IPS DF 4.7 (cell line): ENCODE measurements around the gene PDXK.

Source experiments
- DNase-seq: peaks from one replicate; pipeline ENCODE4 v3.0.0-alpha.2; 2013; ENCODE audit warnings: low spot score; ENCODE audit errors: extremely low read depth

Gene PDXK

DNA sequence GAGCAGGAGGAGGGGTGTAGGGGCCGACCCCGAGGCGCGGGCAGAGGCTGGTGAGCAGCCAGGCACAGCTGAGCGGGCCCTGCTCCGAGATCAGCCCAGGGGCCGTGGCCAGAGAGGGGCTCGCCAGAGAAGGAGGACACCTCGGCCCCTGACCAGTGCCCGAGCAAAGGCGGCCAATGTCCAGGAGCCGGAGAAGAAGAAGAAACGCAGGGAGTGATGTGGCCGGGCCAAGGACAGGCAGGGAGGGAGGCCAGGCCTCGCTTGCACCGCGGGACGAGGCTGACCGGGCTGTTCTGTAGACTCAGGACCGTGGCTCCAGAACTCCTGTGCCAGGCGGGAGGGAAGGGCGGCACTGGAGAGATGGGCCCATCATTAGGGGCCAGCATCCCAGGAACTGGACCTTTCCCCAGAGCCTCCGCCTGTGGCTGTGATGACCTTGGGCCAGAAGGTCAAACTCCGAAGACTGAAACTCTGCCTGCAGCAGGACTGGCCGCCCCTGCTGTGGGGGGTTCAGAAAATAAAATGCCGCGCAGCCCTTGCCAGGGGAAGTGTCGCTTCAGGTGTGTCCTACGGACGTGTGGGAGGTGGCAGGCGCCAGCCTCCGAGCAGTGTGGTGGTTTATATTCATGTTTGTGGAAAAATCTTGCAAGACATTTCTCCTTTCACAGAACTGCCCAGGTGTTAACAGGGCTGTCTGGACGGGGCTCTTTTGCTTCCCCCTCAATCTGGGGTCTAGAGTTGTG is 84.8 kb downstream of the PDXK start:
- DNase-seq = no peak

DNA sequence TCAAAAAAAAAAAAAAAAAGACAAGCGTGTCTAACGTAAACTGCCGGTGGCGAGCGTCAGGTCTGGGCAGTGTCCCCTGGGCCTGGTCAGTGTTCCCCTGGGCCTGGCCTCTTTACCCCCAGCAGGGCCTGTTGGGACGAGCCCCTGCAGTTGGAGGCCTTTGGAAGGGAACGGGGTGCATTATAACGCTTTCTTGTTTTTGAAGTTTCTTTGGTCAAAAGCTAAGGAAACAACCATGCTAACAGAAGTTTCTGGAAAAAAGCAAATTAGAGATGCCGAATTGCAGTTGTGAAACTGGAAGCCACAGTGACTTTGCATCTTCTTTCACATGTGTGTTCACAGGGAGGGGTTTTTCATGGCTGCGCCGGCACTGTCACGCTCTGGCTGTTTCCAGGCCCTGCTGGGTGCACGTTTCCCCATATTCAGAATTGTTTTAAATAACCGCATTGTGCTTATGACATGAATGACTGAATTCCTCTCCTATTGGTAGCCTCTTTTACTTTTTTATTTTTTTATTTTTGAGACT is 86.4 kb downstream of the PDXK start:
- no peak for DNase-seq

DNA sequence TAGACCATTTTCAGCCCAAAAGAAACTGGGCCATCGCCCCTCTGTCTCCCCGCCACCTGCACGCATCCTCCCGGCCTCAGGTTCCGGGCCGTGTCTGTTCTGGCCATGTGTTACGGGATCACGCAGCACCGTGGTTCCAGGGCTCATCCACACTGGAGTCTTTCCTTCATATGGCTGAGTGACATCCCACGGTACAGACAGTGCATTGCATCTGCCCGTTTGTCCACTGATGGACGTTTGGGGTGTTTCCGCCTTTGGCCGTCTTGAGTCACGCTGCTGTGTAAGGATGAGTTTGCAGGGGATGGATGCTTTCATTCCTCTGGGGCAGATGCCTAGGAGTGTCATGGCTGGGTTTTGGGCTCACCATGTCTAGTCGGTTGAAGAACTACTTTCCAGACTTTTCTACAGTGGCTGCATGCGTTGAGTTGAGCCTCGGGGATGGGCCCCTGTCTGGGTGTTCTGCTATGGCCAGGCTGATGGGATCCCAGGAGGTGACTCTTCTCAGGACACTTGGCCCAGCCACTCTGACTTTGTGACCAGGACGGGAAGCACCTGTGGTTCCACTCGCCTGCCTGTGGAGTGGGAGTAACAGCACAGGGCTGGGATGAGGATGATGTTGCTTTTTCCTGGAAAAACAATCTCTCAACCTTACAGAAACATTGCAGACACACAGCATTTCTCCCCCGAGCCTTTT is 87.2 kb downstream of the PDXK start:
- DNase-seq = no peak

DNA sequence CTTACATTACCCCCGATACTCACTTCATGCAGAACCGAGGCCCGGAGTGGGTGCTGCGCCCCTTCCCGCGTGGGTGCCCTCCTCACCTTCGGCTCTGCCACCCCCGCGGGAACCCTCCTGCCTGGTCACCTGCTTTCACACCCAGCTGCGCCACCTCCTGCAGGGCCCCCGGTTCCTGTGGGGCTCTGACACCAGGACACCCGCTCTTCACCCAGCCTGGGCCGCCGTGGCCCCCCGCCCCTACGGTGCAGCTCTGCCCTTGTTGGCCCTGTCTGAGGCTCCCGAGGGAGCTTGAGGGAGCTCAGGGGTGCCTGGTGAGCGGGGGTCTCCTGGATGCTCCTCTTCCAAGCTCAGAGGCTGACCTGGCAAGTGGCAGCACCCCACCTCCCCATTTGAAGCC is 89.4 kb downstream of the PDXK start:
- no peak for DNase-seq

DNA sequence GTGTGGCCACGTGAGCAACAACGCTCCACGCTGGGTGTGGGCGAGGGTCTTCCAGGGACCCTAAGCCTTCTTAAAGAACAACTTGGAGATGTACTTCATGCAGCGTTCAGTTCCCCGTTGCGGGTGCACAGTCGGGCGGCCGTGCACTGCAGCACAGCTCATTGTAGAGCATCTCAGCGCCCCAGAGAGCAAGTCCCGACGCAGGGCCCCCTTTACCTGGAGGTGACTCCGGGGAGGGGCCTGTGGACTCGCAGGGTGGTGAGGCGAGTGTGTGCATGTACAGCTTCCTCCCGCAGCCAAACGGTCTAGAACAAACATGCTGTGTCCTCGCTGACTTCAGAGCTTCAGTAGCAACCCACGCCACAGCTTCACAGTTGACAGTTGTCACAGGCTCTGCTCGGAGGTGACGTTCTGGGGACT is 89.9 kb downstream of the PDXK start:
- no peak for DNase-seq

DNA sequence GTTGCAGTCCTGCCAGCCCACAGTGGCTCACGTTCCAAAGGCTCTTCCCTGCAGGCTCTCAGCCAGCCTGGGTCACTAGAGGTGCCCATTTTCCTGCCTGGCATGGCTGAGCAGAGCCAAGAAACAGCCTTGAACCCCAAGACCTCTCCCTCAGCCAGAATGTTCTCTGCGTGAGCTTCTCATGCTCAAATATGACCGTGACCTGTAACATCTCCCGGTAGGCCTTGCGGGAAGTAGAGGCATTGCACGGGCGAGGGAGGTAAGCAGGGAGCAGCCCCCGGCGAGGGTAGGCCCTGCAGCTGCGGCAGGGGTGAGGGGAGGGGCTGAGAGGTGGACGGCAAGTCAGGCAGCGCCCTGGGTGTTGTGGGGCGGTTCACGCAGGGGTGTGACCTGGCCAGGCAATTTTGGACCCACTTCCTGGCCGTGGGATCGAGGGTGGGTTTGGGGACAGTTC is 90.4 kb downstream of the PDXK start:
- DNase-seq = no peak

DNA sequence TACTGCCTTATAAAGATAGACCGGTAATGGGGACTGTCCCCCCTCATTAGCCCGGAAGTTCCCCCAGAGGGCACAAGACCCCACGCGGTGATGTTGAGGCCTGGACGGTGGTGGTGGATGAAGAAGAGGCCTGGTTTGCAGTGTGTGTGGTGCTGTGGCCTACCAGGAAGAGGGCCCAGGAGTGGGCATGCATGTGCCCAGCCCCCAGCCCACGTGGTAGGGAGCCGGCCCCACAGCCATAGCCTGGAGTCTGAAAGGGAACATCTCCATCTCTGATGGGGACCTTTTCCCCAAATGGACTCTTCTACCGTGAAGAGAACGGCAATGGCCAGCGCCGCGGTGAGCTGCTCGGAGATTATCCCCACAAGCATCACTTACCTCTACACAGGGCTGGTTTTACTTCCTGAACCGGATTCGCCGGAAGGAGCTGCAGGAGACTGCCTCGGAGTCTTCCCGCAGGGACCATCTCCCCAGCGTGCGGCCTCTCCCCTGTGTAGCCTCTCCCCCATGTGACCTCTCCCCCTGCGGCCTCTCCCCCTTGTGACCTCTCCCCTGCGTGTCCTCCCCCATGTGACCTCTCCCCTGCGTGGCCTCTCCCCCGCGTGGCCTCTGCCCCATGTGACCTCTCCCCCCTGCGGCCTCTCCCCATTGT is 91.0 kb downstream of the PDXK start:
- DNase-seq = no peak

DNA sequence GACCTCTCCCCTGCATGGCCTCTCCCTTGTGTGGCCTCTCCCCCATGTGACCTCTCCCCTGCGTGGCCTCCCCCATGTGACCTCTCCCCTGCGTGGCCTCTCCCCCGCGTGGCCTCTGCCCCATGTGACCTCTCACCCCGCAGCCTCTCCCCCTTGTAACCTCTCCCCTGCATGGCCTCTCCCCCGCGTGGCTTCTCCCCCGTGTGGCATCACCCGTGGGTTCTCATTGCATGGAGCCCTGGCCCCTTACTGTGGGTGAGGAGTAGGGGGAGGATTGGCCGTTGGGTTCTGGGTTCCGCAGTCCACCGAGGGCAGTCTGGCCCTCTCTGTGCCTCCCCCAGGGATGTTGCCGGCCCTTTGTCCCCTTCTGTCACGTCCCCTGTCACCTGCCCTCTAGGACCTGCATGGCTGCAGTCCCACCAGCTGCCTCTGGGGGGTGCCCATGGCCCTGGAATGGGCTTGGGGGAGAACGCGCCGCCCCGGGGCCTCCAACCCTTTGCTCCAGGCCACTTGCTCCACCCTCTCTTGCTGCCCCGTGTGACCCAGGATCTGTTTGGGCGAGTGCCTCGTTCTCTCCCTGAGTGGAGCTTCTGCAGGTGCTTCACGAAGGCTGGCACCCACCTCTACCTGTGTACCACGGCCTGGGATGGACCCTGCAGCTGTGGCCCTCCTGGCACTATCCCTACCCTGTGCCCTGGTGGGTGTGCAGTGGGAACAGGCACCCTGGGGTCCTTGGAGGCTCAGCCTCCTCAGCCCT is 91.8 kb downstream of the PDXK start:
- DNase-seq = no peak

DNA sequence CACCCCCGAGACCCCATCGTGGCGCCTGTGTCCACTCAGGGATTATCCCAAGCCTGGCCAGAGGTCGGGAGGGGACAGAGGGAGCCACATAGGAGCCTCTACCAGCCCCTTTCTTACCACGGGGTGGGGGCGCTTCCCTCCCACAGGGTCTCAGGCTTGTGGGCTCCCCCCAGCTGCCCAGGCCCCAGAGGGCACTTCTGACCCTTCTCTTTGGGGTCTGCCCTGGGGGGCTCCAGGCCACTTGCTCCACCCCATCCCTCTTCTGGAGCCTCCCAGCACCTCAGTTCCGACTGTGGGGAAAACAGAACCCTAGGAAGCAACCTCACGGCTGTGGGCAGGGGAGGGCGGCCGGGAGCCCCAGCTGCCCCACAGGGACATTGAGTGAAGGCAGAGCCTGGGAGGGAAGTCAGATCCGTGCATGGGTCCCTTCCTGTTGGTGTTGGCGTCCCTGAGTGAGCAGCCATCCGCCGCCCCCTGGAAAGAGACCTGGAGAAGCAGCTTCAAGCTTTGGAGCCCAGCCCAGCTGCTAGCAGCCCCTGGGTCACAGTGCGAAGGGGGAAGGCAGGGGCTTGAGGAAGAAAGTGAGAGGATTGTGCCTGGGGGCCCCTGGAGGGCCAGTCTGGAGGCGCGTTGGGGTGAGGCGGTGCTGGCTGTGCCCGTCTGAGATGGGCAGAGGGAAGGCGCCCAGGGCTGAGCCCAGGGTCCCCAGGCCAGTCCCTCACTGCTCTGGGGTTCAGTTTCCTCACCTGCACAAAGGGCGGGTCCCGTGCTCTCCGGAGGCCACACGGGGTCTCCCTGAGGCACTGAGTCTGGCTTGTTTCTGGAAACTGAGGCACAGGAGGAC is 92.6 kb downstream of the PDXK start:
- no peak for DNase-seq
